Measurements from ENCODE around the gene BACE1-AS. TPM values are rescaled to one million over a fixed set of nuclear protein-coding genes. Genes with fewer than 3 reads are reported as not detected.

The BACE1-AS gene
- polyA plus RNA-seq, 1 experiment, result 5.4 TPM

DNA sequence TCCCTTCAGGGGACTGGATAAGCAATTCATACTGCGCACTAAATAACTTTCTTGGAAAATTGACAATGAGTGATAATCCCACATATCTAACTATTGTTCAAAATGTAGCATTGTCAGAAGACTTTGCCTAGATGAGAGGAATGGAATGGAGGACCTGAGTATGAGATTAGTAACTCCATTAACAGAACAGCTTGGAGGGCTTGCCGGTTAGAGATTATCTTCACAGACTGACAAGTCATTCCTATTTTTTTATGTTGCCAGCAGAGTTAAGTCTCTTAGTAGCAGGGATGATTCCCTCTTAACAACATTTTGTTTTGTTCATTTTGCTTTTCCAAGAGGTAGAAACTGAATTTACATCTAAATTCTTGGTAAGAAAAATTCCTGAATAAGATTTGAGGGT, 7.1 kb upstream of the BACE1-AS start:
- ChIA-PET CTCF (no interaction called here), POLR2A (no interaction called here)
- no peak for DNase-seq (ENCODE audit: low read depth, low spot score)
- Histone ChIP-seq H3K4me3 (ENCODE audit: low read depth, low read length) (no peak overlapping the region), H3K27ac (ENCODE audit: low read depth, low read length) (no peak overlapping the region), H3K9me3 (ENCODE audit: control insufficient read depth, insufficient read depth, low read length) (no peaks in the 10 kb centered on the region), H3K27me3 (ENCODE audit: control insufficient read depth, insufficient read depth, low read length) (no peaks in the 10 kb centered on the region)
- TF ChIP-seq, protein P1, sequence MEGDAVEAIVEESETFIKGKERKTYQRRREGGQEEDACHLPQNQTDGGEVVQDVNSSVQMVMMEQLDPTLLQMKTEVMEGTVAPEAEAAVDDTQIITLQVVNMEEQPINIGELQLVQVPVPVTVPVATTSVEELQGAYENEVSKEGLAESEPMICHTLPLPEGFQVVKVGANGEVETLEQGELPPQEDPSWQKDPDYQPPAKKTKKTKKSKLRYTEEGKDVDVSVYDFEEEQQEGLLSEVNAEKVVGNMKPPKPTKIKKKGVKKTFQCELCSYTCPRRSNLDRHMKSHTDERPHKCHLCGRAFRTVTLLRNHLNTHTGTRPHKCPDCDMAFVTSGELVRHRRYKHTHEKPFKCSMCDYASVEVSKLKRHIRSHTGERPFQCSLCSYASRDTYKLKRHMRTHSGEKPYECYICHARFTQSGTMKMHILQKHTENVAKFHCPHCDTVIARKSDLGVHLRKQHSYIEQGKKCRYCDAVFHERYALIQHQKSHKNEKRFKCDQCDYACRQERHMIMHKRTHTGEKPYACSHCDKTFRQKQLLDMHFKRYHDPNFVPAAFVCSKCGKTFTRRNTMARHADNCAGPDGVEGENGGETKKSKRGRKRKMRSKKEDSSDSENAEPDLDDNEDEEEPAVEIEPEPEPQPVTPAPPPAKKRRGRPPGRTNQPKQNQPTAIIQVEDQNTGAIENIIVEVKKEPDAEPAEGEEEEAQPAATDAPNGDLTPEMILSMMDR (IDR thresholded peaks at IDR 0.05; ENCODE audit: low read depth, low read length), result no peak

DNA sequence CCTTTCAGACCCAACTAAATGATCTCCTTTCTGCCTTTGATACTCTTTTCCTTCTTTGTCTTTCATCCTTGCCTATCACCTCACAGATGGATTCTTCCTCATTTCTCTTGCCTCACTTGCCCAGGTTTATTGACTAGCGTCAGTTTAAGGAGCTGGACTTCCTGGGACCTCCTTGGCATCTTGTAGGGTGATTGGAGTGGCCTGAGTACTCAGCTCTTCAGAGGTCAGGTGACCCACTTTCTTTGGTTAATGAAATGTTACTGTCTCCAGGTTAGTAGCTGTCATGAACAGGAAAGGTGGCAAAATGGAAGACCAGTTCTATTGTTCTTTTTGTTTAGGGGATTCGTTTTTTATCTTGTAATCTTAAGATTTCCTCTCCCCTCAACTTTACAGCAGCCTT, 4.6 kb upstream of the BACE1-AS start:
- no peak overlapping the region for H3K27ac ChIP-seq (ENCODE audit: low read depth, low read length)
- POLR2A ChIA-PET, result interaction anchor here (0.5 kb wide), 1 partner anchor 92 kb away, joined by 3 read pairs; no protein-coding TSS in a partner anchor
- TF ChIP-seq, protein P1 (IDR thresholded peaks at IDR 0.05; ENCODE audit: low read depth, low read length), result no peak
- DNase-seq (ENCODE audit: low read depth, low spot score), result no peak
- CTCF ChIA-PET, result interaction anchor here (1.3 kb wide), 1 partner anchor 47 kb away, joined by 3 read pairs; no protein-coding TSS in a partner anchor
- no peaks in the 10 kb centered on the region for H3K9me3 ChIP-seq (ENCODE audit: control insufficient read depth, insufficient read depth, low read length)
- no peaks in the 10 kb centered on the region for H3K27me3 ChIP-seq (ENCODE audit: control insufficient read depth, insufficient read depth, low read length)
- H3K4me3 ChIP-seq (ENCODE audit: low read depth, low read length), result no peak overlapping the region

DNA sequence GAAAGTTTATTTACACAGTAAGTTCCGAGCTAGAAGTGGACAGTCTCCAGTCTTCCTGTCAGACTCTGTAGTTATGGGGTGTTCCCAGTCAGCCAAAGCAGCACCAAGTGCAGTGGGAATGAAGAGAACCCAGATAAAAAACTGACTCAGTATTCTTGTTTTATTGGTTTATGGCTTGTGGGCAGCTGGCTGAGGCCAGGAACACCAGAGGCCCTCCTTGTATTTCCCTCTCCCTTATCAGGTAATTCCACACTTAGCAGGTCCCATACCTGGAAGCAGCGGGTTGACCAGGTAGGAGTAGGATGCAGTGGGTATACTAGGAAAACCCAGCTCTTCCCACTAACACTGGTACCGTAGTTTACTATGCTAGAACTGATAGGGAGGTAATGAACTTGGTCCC, 3.5 kb upstream of the BACE1-AS start:
- TF ChIP-seq, protein P1 (IDR thresholded peaks at IDR 0.05; ENCODE audit: low read depth, low read length), result no peak
- ChIA-PET POLR2A (no interaction called here), CTCF (interaction anchor here (1.1 kb wide), 1 partner anchor 496 kb away, joined by 3 read pairs; the partner anchor contains the start of gene APOA5)
- no peak overlapping the region for H3K27ac ChIP-seq (ENCODE audit: low read depth, low read length)
- no peak for DNase-seq (ENCODE audit: low read depth, low spot score)
- H3K9me3 ChIP-seq (ENCODE audit: control insufficient read depth, insufficient read depth, low read length), result no peaks in the 10 kb centered on the region
- no peak overlapping the region for H3K4me3 ChIP-seq (ENCODE audit: low read depth, low read length)
- no peaks in the 10 kb centered on the region for H3K27me3 ChIP-seq (ENCODE audit: control insufficient read depth, insufficient read depth, low read length)

DNA sequence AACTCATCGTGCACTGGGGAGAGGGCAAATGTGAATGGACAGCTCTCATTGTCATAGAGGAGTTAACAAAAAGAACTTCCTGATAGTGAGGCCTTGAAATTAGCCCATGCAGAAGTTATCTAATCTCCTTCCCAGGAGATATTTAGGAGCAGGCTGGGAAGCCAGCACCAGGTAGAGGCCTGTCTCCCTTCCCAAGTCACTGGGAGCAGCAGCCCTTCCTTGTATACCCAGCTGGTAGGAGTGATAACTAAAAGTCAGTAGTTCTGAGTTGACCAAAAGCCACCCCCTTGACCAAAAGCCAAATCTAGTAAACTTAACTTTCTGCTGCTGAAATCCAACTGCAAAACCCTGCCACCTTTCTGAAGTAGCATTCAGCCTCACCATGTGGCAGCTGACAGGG, 1.4 kb upstream of the BACE1-AS start:
- CTCF ChIA-PET, result no interaction called here
- Histone ChIP-seq H3K27me3 (ENCODE audit: control insufficient read depth, insufficient read depth, low read length) (no peaks in the 10 kb centered on the region), H3K9me3 (ENCODE audit: control insufficient read depth, insufficient read depth, low read length) (no peaks in the 10 kb centered on the region), H3K27ac (ENCODE audit: low read depth, low read length) (no peak overlapping the region), H3K4me3 (ENCODE audit: low read depth, low read length) (no peak overlapping the region)
- POLR2A ChIA-PET, result no interaction called here
- no peak for DNase-seq (ENCODE audit: low read depth, low spot score)
- TF ChIP-seq, protein P1 (IDR thresholded peaks at IDR 0.05; ENCODE audit: low read depth, low read length), result no peak

DNA sequence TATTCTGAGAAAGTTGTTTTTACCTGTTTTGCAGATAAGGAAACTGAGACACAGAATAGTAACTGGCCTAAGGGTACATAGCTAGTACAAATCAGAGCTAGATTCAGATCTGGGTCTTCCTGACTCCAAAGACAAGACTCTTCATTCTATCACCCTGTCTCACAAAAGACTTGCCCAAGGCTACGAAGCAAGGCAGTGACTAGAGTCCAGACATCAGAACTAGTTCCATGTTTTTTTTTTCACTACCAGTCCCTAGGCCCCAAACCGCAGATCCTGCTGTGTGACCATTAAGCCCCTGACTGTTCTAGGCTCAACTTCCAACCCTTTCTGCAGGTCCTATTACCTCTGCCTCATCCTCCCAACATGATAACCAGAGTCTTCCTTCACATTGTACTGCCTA, 1.5 kb downstream of the BACE1-AS start:
- ChIA-PET CTCF (no interaction called here), POLR2A (no interaction called here)
- no peak overlapping the region for H3K27ac ChIP-seq (ENCODE audit: low read depth, low read length)
- DNase-seq (ENCODE audit: low read depth, low spot score), result no peak
- H3K27me3 ChIP-seq (ENCODE audit: control insufficient read depth, insufficient read depth, low read length), result no peaks in the 10 kb centered on the region
- TF ChIP-seq, protein P1 (IDR thresholded peaks at IDR 0.05; ENCODE audit: low read depth, low read length), result no peak
- H3K9me3 ChIP-seq (ENCODE audit: control insufficient read depth, insufficient read depth, low read length), result no peaks in the 10 kb centered on the region
- H3K4me3 ChIP-seq (ENCODE audit: low read depth, low read length), result no peak overlapping the region

Data from AG04450 (cell line).